ENCODE data around the gene HECW1.

DNA sequence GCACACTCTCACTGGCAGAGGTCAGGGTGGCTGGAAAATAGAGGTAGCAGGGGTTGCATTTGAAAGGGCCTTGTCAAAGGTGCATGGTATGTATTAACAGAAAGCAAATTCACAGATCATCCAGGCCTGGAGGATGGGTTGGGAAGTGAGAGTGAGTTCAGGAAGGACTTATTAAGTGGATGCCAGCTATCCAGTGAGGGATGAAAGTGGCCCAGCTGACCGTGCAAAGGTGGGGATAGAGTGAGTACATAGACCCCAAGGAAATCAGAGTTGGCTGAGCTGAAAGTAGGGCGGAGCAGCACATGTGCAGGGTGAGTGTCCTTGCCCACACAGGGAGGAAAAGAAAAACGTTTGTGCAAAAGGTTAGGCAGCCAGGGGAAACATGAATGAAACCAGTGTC is 58.1 kb downstream of the HECW1 start:
- TF ChIP-seq, protein P1, sequence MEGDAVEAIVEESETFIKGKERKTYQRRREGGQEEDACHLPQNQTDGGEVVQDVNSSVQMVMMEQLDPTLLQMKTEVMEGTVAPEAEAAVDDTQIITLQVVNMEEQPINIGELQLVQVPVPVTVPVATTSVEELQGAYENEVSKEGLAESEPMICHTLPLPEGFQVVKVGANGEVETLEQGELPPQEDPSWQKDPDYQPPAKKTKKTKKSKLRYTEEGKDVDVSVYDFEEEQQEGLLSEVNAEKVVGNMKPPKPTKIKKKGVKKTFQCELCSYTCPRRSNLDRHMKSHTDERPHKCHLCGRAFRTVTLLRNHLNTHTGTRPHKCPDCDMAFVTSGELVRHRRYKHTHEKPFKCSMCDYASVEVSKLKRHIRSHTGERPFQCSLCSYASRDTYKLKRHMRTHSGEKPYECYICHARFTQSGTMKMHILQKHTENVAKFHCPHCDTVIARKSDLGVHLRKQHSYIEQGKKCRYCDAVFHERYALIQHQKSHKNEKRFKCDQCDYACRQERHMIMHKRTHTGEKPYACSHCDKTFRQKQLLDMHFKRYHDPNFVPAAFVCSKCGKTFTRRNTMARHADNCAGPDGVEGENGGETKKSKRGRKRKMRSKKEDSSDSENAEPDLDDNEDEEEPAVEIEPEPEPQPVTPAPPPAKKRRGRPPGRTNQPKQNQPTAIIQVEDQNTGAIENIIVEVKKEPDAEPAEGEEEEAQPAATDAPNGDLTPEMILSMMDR (optimal IDR thresholded peaks at IDR 0.05 in 1 of 3, IDR thresholded peaks at IDR 0.05 in 1 of 3, conservative IDR thresholded peaks at IDR 0.05 in 1 of 3; ENCODE audit: extremely low read depth in 1 of 3, insufficient read depth in 2 of 3, low read length in 3 of 3) = no peak
- no peak for TF ChIP-seq EZH2 (IDR thresholded peaks at IDR 0.05; ENCODE audit: low read length)

Data from keratinocyte (primary cell).